Cardiac fibroblast (primary cell): ENCODE data around the gene CCDC6.

Experiments used
- DNase-seq, 2 donors: peaks; one replicate each; pipeline versions ENCODE4 v3.0.0 to v3.0.0-alpha.2; 2010; ENCODE audit warnings: low read depth in 2 of 2
- H3K4me3 ChIP-seq, 2 donors: replicated peaks in 1 of 2; 1 replicate in 1 of 2; 2 replicates in 1 of 2; pipeline ENCODE4 v1.5.1; 2011; ENCODE audit warnings: low read depth in 2 of 2, low read length in 2 of 2, mild to moderate bottlenecking in 2 of 2, moderate library complexity in 1 of 2
- CTCF ChIP-seq: IDR thresholded peaks from one replicate; pipeline ENCODE4 v1.5.1; 2011; ENCODE audit warnings: low read depth, mild to moderate bottlenecking, low read length, inconsistent platforms

CCDC6 gene

GRCh38 chr10:59857921-59858320, 48.4 kb downstream of the CCDC6 start:
- TF ChIP-seq CTCF = no peak
- no peak for DNase-seq
- no peak overlapping the region for H3K4me3 ChIP-seq

- no peak for TF ChIP-seq CTCF
- no peak overlapping the region for H3K4me3 ChIP-seq
- DNase-seq = no peak
Observed at GRCh38 chr10:59857049-59857448, 49.3 kb downstream of the CCDC6 start.

GRCh38 chr10:59856104-59856503, 50.3 kb downstream of the CCDC6 start:
- no peak for TF ChIP-seq CTCF
- no peak for DNase-seq

GRCh38 chr10:59854571-59854970, 51.8 kb downstream of the CCDC6 start:
- H3K4me3 ChIP-seq = no peak overlapping the region
- no peak for TF ChIP-seq CTCF
- no peak for DNase-seq

More at GRCh38 chr10:59856104-59856503, 50.3 kb downstream of the CCDC6 start:
- no peak overlapping the region for H3K4me3 ChIP-seq

- DNase-seq = no peak
- TF ChIP-seq CTCF = no peak
Observed at GRCh38 chr10:59852670-59853069, 53.7 kb downstream of the CCDC6 start.

GRCh38 chr10:59851864-59852263, 54.5 kb downstream of the CCDC6 start:
- no peak for TF ChIP-seq CTCF
- DNase-seq = no peak

More at GRCh38 chr10:59852670-59853069, 53.7 kb downstream of the CCDC6 start:
- H3K4me3 ChIP-seq = no peak overlapping the region

GRCh38 chr10:59847888-59848287, 58.5 kb downstream of the CCDC6 start:
- no peak for TF ChIP-seq CTCF

More at GRCh38 chr10:59851864-59852263, 54.5 kb downstream of the CCDC6 start:
- no peak overlapping the region for H3K4me3 ChIP-seq

More at GRCh38 chr10:59847888-59848287, 58.5 kb downstream of the CCDC6 start:
- no peak overlapping the region for H3K4me3 ChIP-seq
- no peak for DNase-seq
